Transverse colon (tissue), 4 donors: ENCODE results near the gene PIGT. TPM values are rescaled to one million over a fixed set of nuclear protein-coding genes. Genes with fewer than 3 reads are reported as not detected.
A peak's percentile ranks its signal among the peaks of the same experiment; 100 is the strongest.

Experiments used
- DNase-seq: peaks from one replicate; pipeline ENCODE4 v3.0.0-alpha.2; 2019
- H3K27ac ChIP-seq, 4 donors: fragments of 200-600 bp; sonication (generic); 2 replicates each; pipeline ENCODE4 v1.5.1; 2016 to 2018; ENCODE audit warnings: inconsistent platforms in 4 of 4
- H3K27me3 ChIP-seq: fragments of 200-600 bp; sonication (generic); 2 replicates; pipeline ENCODE4 v1.5.1; 2017; ENCODE audit warnings: inconsistent platforms
- H3K36me3 ChIP-seq, 4 donors: fragments of 200-600 bp; sonication (generic); 2 replicates each; pipeline ENCODE4 v1.5.1; 2017 to 2019; ENCODE audit warnings: inconsistent platforms in 4 of 4
- H3K4me1 ChIP-seq, 4 donors: fragments of 200-600 bp; sonication (generic); 2 replicates each; pipeline ENCODE4 v1.5.1; 2017 to 2020; ENCODE audit warnings: inconsistent platforms in 4 of 4
- H3K4me3 ChIP-seq, 4 donors: fragments of 200-600 bp; sonication (generic); 1 replicate in 1 of 4; 2 replicates in 3 of 4; pipeline versions ENCODE4 v1.5.1 to v1.6.1; 2017 to 2019; ENCODE audit warnings: inconsistent platforms in 4 of 4
- H3K9me3 ChIP-seq, 2 donors: fragments of 200-600 bp; sonication (generic); 2 replicates each; pipeline ENCODE4 v1.5.1; 2017 to 2019; ENCODE audit warnings: inconsistent platforms in 2 of 2
- EP300 ChIP-seq: sonication (generic); formaldehyde crosslinking; IDR thresholded peaks from one replicate; pipeline ENCODE4 v1.6.1; 2017; ENCODE audit warnings: antibody characterized with exemption, low read depth
- POLR2A ChIP-seq: fragments of 450-650 bp; IDR thresholded peaks from one replicate; pipeline ENCODE4 v1.6.1; 2016; ENCODE audit warnings: antibody characterized with exemption, mild to moderate bottlenecking, moderate library complexity
- POLR2AphosphoS5 ChIP-seq, 3 donors: sonication (generic); formaldehyde crosslinking; IDR thresholded peaks; one replicate each; pipeline ENCODE4 v1.6.1; 2016; ENCODE audit warnings: antibody characterized with exemption in 3 of 3
- WGBS, 2 donors: methylation state at CpG; one replicate each; pipeline ENCODE4 v1.1.5; 2018; ENCODE audit warnings: low coverage in 1 of 2; 5-methylcytosine and 5-hydroxymethylcytosine counted together
- in situ Hi-C, 4 donors: fragments of 200-750 bp; cut with MboI; loops; one replicate each; pipeline versions ENCODE4 v1.15.0 to v1.15.1; 2017; ENCODE audit warnings: low sequenced_read_pairs in 3 of 4, low pct_ligation_motif_present in 1 of 4, low pct_unique_long_range_greater_than_20kb in 1 of 4
- intact Hi-C: fragments of 100-400 bp; cut with DNase I; formaldehyde crosslinking; loops from one replicate; pipeline ENCODE4 v1.15.1; 2023; ENCODE audit warnings: low total_unique reads
- total RNA-seq, 4 donors: library from RNA; depleted of rRNA; stranded (reverse); fragments of >200 nt; gene quantifications; one replicate each; pipeline ENCODE4 v1.1.0, GENCODE V29; 2016
- TF ChIP-seq, protein P1 (sequence below), 5 experiments: fragments of 200-600 bp in 3 of 5; fragments of 450-650 bp in 2 of 5; sonication (generic) in 3 of 5; IDR thresholded peaks; 1 replicate in 2 of 5; 2 replicates in 3 of 5; pipeline ENCODE4 v1.5.1; 2016 to 2017; ENCODE audit warnings: antibody characterized with exemption in 5 of 5, inconsistent platforms in 3 of 5, mild to moderate bottlenecking in 2 of 5, moderate library complexity in 1 of 5

The PIGT gene
- total RNA-seq, 4 donors from 2014 or later, result 88.3 to 321 (median 108) TPM

DNA sequence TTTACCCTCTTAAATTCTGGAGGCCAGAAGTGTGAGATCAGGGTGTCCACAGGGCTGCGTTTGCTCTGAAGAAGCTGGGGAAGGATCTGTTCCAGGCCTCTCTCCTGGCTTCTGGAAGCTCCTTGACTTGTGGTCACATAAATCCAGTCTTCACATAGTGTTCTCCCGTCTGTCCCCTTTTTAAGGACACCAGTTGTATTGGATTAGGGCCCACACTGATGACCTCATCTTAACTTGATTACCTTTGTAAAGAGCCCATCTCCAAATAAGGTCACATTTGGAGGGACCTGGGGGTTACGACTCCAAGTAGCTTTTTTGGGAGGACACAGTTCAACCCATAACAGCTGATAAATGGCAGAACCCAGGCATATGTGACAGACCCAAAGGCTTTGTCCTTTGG lies 33.6 kb downstream of the PIGT start:
- in situ Hi-C loops, result loop anchor here in 3 of 4 donors (10.0 to 25.0 kb wide), 3 partner anchors 75 to 137 kb away; partner anchors contain the start of genes TP53TG5 (in 2 of the 3), MATN4 (in 1 of the 3) and RBPJL (in 1 of the 3)
- intact Hi-C loops, result loop anchor here (5.0 kb wide), 1 partner anchor 102 kb away; the partner anchor contains the start of gene SDC4

DNA sequence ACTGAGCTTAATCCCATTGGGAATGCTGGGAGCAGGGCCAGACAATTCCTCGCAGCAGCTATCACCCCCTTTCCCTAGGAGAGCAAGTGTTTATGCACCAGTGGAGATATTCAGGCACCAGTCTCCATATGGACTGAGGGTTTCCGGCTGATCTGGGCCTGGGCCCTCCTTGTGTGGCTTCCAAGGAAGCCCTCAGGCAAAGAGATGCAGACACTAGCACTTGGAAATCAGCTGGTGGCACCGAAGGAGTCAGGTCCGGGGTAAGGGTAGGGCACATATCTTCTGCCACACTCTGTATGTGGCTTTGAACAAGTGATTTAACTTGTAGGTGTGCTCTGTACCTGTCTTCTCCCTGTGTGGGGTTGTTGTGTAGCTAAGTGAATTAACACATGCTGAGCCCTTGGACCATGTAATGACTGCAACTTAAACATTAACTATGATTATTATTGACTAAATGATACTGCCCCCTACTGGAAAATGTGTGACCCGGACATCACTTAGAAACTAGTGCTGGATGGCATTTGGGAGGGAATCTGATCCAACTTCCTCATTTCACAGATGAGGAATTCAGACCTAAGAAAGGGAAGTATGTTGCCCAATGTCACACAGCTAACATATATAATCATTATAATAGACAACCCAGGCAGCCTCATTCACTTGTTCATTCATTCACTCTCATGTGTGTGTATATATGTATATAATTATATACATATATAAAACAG lies 34.3 kb downstream of the PIGT start:
- peak; percentile 23 for DNase-seq
- Histone ChIP-seq H3K9me3 (no peaks in the 10 kb centered on the region), H3K4me1 (peaks cover 0 to 13% (median 7%) of the 10 kb centered on the region in 4 donors), H3K36me3 (no peaks in the 10 kb centered on the region), H3K27me3 (no peaks in the 10 kb centered on the region), H3K4me3 (no peak overlapping the region), H3K27ac (peak overlapping the region; percentile 76 to 86 (median 80))
- intact Hi-C loops (no loop called here), in situ Hi-C loops (loop anchor here in 1 of 4 donors (25.0 kb wide), 1 partner anchor 312 kb away; no protein-coding TSS in a partner anchor)
- TF ChIP-seq POLR2A (no peak), POLR2AphosphoS5 (IDR thresholded peaks at IDR 0.05) (no peak), EP300 (no peak)
- TF ChIP-seq, protein P1, sequence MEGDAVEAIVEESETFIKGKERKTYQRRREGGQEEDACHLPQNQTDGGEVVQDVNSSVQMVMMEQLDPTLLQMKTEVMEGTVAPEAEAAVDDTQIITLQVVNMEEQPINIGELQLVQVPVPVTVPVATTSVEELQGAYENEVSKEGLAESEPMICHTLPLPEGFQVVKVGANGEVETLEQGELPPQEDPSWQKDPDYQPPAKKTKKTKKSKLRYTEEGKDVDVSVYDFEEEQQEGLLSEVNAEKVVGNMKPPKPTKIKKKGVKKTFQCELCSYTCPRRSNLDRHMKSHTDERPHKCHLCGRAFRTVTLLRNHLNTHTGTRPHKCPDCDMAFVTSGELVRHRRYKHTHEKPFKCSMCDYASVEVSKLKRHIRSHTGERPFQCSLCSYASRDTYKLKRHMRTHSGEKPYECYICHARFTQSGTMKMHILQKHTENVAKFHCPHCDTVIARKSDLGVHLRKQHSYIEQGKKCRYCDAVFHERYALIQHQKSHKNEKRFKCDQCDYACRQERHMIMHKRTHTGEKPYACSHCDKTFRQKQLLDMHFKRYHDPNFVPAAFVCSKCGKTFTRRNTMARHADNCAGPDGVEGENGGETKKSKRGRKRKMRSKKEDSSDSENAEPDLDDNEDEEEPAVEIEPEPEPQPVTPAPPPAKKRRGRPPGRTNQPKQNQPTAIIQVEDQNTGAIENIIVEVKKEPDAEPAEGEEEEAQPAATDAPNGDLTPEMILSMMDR (IDR thresholded peaks at IDR 0.05), result peak; percentile 58 to 78 (median 67)
- 59% methylated on average over 5 of the region's 5 CpGs; no CpG with 5 or more reads in 1 of the 2 donors for WGBS, 2 donors

More for the DNA sequence above, 33.6 kb downstream of the PIGT start:
- no peaks in the 10 kb centered on the region for H3K36me3 ChIP-seq
- no peaks in the 10 kb centered on the region for H3K9me3 ChIP-seq
- peak; percentile 99 for TF ChIP-seq EP300
- TF ChIP-seq POLR2A, result no peak
- TF ChIP-seq POLR2AphosphoS5 (IDR thresholded peaks at IDR 0.05), result peak; percentile 70 to 88 (median 80)
- TF ChIP-seq, protein P1 (IDR thresholded peaks at IDR 0.05), result no peak
- peak overlapping the region; percentile 76 to 86 (median 80) for H3K27ac ChIP-seq
- peaks cover 0 to 13% (median 7%) of the 10 kb centered on the region in 4 donors for H3K4me1 ChIP-seq
- no peaks in the 10 kb centered on the region for H3K27me3 ChIP-seq
- DNase-seq, result peak; percentile 32
- 61 to 74% methylated on average over 3 of the region's 3 CpGs for WGBS, 2 donors
- H3K4me3 ChIP-seq, result no peak overlapping the region

DNA sequence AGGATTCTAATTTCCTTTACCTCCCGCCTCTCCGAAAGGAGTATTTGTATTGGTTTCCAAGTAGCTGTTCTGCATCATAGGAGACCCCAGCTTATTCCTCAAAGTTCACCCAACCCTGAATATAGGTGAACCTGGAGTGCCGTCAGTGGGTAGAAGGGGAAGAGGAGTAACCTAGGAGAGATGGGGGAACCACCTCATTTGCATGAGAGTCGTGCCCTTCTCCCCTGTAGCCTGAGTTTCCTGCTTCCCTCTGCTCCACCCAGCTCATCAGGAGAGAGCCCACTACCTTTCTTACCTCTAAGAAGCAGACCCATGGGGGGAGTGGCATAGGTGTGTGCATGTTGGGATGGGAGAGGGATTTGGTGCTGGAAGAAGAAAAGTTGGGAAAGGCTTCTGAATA lies 36.3 kb downstream of the PIGT start:
- no peak for TF ChIP-seq EP300
- in situ Hi-C loops (loop anchor here in 1 of 4 donors (25.0 kb wide), 1 partner anchor 310 kb away; no protein-coding TSS in a partner anchor), intact Hi-C loops (no loop called here)
- H3K36me3 ChIP-seq, result no peaks in the 10 kb centered on the region
- peaks cover 0 to 13% (median 7%) of the 10 kb centered on the region in 4 donors for H3K4me1 ChIP-seq
- no peak for DNase-seq
- H3K9me3 ChIP-seq, result no peaks in the 10 kb centered on the region
- H3K27ac ChIP-seq, result no peak overlapping the region
- H3K27me3 ChIP-seq, result no peaks in the 10 kb centered on the region
- H3K4me3 ChIP-seq, result no peak overlapping the region
- WGBS, 2 donors, result 0 to 56% methylated on average over 1 to 4 of the region's 4 CpGs

DNA sequence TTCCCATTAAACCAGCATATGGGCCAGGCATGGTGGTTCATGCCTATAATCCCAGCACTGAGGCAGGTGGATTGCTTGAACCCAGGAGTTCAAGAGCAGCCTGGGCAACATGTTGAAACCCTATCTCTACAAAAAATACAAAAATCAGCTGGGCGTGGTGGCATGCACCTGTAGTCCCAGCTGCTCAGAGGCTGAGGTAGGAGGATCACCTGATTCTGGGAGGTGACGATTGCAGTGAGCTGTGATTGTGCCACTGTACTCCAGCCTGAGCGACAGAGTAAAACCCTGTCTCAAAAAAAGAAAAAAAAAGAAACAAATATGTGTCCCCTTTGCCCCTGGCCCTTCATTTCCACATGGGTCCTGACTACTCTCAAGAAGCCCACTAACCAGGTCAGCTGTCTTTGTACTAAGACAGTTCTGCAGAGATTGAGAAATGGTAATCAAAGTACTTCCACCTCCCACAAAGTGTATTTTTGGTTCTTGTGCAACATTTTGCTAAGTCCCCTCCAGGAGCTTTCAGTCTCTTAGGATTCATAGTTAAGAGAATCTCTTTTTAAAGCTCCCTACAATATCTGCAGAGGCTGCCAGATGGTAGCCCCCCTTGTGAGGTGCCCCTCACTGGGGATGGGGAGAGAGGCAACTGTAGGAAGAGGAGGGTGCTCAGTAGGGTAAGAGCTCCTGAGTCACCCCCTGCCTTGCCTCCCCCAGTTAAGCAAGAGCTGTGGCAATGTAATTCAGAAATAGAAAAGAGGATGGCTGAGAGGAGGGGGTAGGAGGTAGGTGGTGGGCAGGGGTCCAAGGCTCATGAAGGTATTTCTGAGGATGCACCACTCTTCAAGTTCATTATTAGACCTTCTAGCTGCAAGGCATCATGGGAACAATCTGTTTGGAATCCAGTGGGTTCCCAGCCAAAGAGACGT lies 37.1 kb downstream of the PIGT start:
- no peak for TF ChIP-seq POLR2A
- no peak for TF ChIP-seq EP300
- TF ChIP-seq, protein P1 (IDR thresholded peaks at IDR 0.05), result no peak
- TF ChIP-seq POLR2AphosphoS5 (IDR thresholded peaks at IDR 0.05), result no peak
- in situ Hi-C loops (loop anchor here in 1 of 4 donors (25.0 kb wide), 1 partner anchor 309 kb away; no protein-coding TSS in a partner anchor), intact Hi-C loops (no loop called here)
- H3K27me3 ChIP-seq, result no peaks in the 10 kb centered on the region
- no peak overlapping the region for H3K4me3 ChIP-seq
- no peak overlapping the region for H3K27ac ChIP-seq
- no peaks in the 10 kb centered on the region for H3K9me3 ChIP-seq
- WGBS, 2 donors, result 54 to 64% methylated on average over 3 to 4 of the region's 4 CpGs
- peaks cover 0 to 13% (median 7%) of the 10 kb centered on the region in 4 donors for H3K4me1 ChIP-seq
- no peak for DNase-seq
- H3K36me3 ChIP-seq, result no peaks in the 10 kb centered on the region
